Thoracic aorta (tissue), 2 donors: ENCODE data around the gene MLYCD. TPM values are rescaled to one million over a fixed set of nuclear protein-coding genes. Genes with fewer than 3 reads are reported as not detected.

Experiments used
- ATAC-seq: fragments of 150-250 bp; one replicate; pipeline ENCODE4 v1.8.0; 2017; ENCODE audit warnings: low read depth; ENCODE audit not compliant: insufficient number of reproducible peaks, low FRiP score
- DNase-seq: peaks from one replicate; pipeline ENCODE4 v3.0.0-alpha.2; 2020; ENCODE audit warnings: low spot score
- H3K27ac ChIP-seq, 2 donors: fragments of 200-600 bp; sonication (generic); 1 replicate in 1 of 2; 2 replicates in 1 of 2; pipeline ENCODE4 v1.5.1; 2016; ENCODE audit warnings: mild to moderate bottlenecking in 2 of 2, moderate library complexity in 2 of 2
- H3K27me3 ChIP-seq: fragments of 200-600 bp; sonication (generic); replicated peaks from 2 replicates; pipeline ENCODE4 v1.6.0; 2016; ENCODE audit warnings: mild to moderate bottlenecking; ENCODE audit not compliant: insufficient read depth
- H3K36me3 ChIP-seq: fragments of 200-600 bp; sonication (generic); one replicate; pipeline ENCODE4 v1.5.1; 2016
- H3K4me1 ChIP-seq, 2 donors: fragments of 200-600 bp; sonication (generic); 1 replicate in 1 of 2; 2 replicates in 1 of 2; pipeline versions ENCODE4 v1.5.1 to v1.6.0; 2016; ENCODE audit warnings: low read depth in 2 of 2, mild to moderate bottlenecking in 1 of 2; ENCODE audit not compliant: control insufficient read depth in 1 of 2
- H3K4me3 ChIP-seq: fragments of 200-600 bp; sonication (generic); 2 replicates; pipeline ENCODE4 v1.5.1; 2016; ENCODE audit warnings: mild to moderate bottlenecking
- H3K9me3 ChIP-seq: fragments of 200-600 bp; sonication (generic); 2 replicates; pipeline ENCODE4 v1.5.1; 2016
- CTCF ChIP-seq: fragments of 200-600 bp; sonication (generic); IDR thresholded peaks from one replicate; pipeline ENCODE4 v1.5.1; 2019; ENCODE audit warnings: antibody characterized with exemption
- total RNA-seq, 2 donors: library from RNA; depleted of rRNA; stranded (reverse); fragments of >200 nt; gene quantifications; one replicate each; pipeline versions ENCODE4 v1.1.0 to v1.2.3, GENCODE V29; 2016

The MLYCD gene
- total RNA-seq, 2 donors from 2014 or later = 14.1 to 23.6 TPM

GRCh38 chr16:83928341-83929055, 29.6 kb downstream of the MLYCD start:
- DNase-seq = no peak
- ATAC-seq = no peak
- H3K27ac ChIP-seq = no peak overlapping the region
- no peak for TF ChIP-seq CTCF
- no peak overlapping the region for H3K4me3 ChIP-seq
- no peaks in the 10 kb centered on the region for H3K27me3 ChIP-seq
- no peaks in the 10 kb centered on the region for H3K9me3 ChIP-seq
- peaks cover 0 to 8% of the 10 kb centered on the region in 2 donors for H3K4me1 ChIP-seq
- peaks cover 2% of the 10 kb centered on the region for H3K36me3 ChIP-seq

DNA sequence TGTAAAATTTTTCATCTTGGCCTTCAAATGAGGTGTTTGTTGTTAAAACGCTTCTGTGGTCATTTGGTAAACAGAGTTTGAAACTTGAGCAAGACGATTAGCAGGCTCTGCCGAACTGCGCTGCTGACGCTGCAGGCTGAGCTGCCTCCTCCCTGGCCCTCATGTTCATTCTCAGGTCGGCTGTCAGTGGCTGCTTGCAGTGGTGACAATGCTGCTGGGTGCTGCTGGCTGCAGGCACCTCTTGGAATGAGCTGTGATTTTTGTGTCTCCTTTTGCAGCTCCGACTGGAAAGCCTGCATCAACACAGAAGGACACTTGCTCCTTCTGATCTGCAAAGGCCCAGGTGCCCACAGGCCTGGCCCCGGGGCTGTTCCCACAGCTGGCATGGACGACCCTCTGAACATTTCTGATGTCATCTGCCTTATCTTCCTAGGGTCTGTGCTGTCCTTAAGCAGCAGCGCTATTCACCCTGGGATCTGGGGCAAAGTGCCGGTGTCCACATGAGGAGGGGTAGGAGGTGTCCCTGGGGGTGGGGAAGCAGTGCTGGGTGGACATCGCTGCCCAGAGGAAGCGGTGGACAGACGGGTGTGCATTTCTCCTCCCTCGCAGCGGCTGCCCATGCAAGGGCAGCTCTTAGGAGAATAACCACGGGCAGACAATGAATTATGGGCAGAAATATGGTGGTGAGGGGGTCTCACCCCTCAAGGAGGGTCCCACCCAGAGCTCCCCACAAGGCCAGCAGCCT, 31.1 kb downstream of the MLYCD start:
- DNase-seq (no peak), ATAC-seq (no peak)
- H3K4me1 ChIP-seq = peaks cover 0 to 8% of the 10 kb centered on the region in 2 donors
- no peak for TF ChIP-seq CTCF
- peaks cover 2% of the 10 kb centered on the region for H3K36me3 ChIP-seq
- no peaks in the 10 kb centered on the region for H3K9me3 ChIP-seq
- no peak overlapping the region for H3K27ac ChIP-seq
- no peaks in the 10 kb centered on the region for H3K27me3 ChIP-seq
- no peak overlapping the region for H3K4me3 ChIP-seq

- Histone ChIP-seq H3K4me1 (peaks cover 0 to 8% of the 10 kb centered on the region in 2 donors), H3K27ac (no peak overlapping the region), H3K9me3 (no peaks in the 10 kb centered on the region), H3K27me3 (no peaks in the 10 kb centered on the region), H3K36me3 (peaks cover 2% of the 10 kb centered on the region), H3K4me3 (no peak overlapping the region)
- ATAC-seq = no peak
- no peak for TF ChIP-seq CTCF
- no peak for DNase-seq
Observed at GRCh38 chr16:83930730-83931500, 32.0 kb downstream of the MLYCD start.

DNA sequence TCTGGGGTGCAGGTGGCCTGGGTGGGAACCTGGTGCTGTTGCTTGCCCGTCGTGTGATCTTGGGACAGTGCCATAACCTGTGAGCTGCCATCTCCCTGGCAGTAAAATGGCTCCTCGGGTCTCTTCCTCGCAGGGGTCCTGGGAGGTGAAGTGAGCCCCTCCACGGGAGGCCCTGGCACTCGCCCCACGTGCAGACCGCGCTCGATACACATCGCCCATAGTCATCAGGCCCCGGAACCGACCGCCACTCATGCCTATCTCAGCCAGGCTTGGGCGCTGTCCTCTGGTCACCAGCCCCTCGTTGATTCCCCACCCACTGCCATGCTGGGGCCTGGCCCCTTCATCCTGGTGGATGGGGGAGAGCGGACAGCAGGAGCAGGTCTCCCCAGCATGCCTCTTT, 32.6 kb downstream of the MLYCD start:
- no peak overlapping the region for H3K4me3 ChIP-seq
- no peaks in the 10 kb centered on the region for H3K9me3 ChIP-seq
- TF ChIP-seq CTCF = no peak
- H3K4me1 ChIP-seq = peaks cover 0 to 5% of the 10 kb centered on the region in 2 donors
- ATAC-seq (no peak), DNase-seq (no peak)
- no peak overlapping the region for H3K27ac ChIP-seq
- no peaks in the 10 kb centered on the region for H3K27me3 ChIP-seq
- peaks cover 2% of the 10 kb centered on the region for H3K36me3 ChIP-seq

GRCh38 chr16:83932304-83932703, 33.4 kb downstream of the MLYCD start:
- Histone ChIP-seq H3K36me3 (peaks cover 2% of the 10 kb centered on the region), H3K4me3 (no peak overlapping the region), H3K27ac (no peak overlapping the region), H3K9me3 (no peaks in the 10 kb centered on the region), H3K4me1 (no peaks in the 10 kb centered on the region), H3K27me3 (no peaks in the 10 kb centered on the region)
- ATAC-seq (no peak), DNase-seq (no peak)
- no peak for TF ChIP-seq CTCF
